NCI-H82 treated with DMSO at 0.1 percent for 48 hours (cell line): Measurements from ENCODE around the gene HIBADH.
"Not testable (repeated sequence)": the region's sequence is repeated elsewhere in the genome, so short reads cannot be mapped to it uniquely, and the experiment has no call there.

Source experiments
- DNase-seq: peaks from one replicate; lab custom pipeline; 2025; ENCODE audit not compliant: unreplicated experiment; lab: John Stamatoyannopoulos, UW

The HIBADH gene

DNA sequence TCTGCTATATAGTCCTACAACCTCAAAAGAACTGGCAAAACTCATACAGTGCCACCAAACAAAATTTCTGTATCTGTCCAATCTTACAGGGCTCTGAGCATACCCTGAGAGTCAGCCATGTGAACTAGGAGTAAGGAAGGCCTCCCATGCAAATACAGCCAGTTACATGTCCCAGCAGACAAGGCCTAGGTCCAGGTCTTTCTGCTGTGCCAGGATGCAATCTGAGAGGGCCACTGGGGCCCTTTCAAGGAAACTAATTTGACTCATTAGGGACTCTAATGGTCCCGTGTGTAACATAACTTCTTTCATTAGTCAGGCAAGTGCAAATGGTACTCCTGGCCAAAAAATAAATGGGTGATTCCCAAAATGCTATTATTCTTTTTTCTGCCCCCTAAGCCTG, 17.9 kb upstream of the HIBADH start:
- no peak for DNase-seq

GRCh38 chr7:27678617-27679260, 16.1 kb upstream of the HIBADH start:
- DNase-seq, result no peak

- DNase-seq, result no peak
These were observed 15.4 kb upstream of the HIBADH start for GRCh38 chr7:27677912-27678612.

DNA sequence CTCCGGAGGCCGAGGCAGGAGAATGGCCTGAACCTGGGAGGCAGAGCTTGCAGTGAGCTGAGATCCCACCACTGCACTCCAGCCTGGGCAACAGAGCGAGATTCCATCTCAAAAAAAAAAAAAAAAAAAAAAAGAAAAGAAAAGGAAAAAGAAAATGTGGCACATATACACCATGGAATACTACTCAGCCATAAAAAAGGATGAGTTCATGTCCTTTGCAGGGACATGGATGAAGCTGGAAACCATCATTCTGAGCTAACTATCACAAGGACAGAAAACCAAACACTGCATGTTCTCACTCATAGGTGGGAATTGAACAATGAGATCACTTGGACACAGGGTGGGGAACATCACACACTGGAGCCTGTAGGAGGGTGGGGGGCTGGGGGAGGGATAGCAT, 11.4 kb upstream of the HIBADH start:
- not testable (repeated sequence) for DNase-seq

DNA sequence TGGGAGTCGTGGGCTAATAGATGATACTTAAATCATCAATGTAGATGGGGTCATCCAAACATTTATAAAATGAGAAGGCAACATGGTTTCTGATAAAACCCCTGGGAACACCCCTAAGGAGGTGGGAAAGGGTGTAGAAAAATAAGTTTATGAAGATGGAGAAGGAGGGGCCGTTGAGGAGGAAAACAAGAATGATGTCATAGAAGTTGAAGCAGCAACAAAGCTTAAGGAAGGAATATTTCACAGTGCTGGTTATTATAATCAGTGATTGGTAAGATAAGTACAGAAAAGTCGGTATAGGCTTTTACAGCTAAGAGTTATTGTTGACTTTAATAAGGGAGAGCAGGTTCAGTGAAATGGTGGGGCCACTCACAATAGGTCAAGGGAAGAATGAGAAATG, 9.0 kb upstream of the HIBADH start:
- DNase-seq, result no peak

GRCh38 chr7:27670676-27671075, 8.0 kb upstream of the HIBADH start:
- no peak for DNase-seq

DNA sequence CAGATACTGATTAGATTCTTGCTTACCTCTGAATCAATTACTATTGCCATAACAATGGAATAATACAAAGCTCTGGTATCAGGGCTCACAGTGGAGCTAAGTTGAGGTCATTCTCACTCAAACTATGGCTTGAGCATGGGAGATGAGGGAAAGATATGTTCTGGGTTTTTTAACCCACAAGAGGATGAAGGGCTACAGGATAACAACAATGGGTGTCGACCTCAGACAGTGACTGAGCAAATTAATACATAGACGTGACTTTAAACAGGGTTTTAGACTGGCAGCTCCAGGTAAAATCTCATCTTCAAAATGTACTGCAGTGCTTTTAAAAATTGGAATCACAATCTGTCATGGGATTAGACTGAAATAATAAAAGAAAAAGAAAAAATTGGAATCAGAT, 7.5 kb upstream of the HIBADH start:
- no peak for DNase-seq

- DNase-seq, result no peak
These were observed 2.8 kb upstream of the HIBADH start for GRCh38 chr7:27665531-27665930.

DNA sequence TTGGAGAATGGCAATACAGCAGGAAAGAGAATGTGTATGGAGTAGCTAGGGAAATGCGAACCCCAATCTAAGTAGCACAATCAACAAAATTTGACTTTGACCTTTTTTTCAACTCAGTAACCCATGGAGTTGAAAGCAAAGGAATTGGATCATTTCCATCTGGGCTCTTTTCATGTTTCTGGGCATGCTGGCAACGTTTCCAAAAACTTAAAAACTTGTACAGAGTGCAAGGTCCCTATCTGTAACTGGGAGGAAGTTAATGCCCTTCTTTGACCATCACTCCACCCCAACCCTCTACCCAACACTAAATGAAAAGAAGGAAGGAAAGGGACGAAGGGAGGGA, 1.3 kb upstream of the HIBADH start:
- DNase-seq, result no peak

DNA sequence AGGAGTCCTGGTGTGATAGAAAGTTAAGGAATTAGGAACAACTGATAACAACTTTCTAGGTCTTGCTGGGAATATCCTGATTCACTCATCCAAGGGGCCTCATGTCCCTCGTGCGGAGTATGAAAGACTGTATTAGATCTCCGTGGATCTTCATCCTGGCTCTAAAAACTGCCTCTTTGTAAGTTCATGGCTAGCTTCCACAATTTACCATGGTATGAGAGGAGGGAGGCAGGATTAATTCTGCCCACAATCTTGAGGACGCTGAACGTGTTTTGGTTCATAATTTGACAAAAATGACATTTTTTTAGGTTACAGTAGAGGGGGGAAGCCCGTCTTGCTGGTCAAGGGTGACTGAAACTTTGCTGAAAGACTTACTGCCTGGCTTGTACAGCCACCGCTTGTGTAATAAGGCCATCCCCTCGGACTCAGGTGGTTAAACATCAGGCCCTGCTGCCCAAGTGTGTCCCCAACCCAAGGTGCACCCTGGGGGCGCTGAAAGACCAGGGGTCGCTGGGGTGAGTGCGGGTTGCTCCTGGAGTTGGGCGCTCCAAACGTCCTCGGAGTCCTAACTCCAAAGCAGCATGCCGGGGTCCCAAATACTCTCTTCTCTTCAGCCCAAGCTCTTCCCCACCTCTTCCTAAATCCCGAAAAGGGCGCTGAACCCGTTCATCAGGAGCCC, 733 bp downstream of the HIBADH start:
- peak; percentile 15 for DNase-seq

GRCh38 chr7:27656724-27657123, 6.0 kb downstream of the HIBADH start:
- DNase-seq, result no peak

DNA sequence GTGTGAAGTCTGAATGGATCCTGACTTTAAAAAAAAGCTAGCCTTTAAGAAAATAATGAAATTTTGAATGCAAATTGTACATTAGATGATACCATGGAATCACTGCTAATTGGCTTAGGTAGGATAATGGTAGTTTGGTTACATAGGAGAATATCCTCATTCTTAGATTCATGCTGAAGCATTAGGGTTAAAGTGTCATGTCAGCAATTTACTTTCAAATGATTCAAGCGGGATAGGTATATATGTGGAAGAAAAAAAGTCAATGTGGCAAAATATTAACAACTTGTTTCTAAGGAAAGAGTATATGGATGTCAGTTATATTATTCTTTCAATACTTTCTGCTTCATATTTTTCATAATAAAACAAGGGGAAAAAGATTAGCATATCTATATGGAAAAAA, 7.5 kb downstream of the HIBADH start:
- DNase-seq, result no peak

- DNase-seq, result peak; percentile 90
These were observed 10.2 kb downstream of the HIBADH start for GRCh38 chr7:27652518-27652917.

DNA sequence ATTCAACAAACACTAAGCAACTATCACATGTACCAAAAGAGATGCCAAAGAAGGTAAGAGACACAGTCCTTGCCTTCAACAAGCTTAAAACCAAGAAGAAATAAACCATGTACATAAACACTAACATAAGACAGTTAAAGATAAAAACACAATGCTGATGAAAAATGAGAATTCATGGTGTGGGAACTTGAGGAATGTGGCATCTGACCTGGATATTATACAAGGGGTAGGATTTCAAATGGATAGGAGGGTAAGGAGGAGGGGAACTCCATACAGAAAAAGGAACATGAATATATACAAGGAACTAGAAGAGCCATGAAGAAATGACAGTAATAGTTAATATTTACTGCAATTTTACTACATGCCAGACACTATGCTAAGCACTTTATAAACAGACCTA, 11.0 kb downstream of the HIBADH start:
- no peak for DNase-seq

DNA sequence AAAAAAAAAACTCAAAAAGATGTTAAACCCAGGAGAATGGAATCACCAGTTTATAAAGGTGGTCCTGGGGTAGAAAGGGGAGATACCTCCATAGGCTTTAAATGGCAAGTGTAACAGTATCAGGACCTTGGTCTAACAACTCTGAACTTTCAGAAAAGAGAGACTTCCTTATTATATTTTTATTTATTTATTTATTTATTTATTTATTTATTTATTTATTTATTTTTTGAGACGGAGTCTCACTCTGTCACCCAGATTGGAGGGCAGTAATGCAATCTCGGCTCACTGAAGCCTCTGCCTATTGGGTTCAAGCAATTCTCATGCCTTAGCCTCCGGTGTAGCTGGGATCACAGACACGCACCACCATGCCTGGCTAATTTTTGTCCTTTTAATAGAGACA, 12.4 kb downstream of the HIBADH start:
- DNase-seq, result no peak

DNA sequence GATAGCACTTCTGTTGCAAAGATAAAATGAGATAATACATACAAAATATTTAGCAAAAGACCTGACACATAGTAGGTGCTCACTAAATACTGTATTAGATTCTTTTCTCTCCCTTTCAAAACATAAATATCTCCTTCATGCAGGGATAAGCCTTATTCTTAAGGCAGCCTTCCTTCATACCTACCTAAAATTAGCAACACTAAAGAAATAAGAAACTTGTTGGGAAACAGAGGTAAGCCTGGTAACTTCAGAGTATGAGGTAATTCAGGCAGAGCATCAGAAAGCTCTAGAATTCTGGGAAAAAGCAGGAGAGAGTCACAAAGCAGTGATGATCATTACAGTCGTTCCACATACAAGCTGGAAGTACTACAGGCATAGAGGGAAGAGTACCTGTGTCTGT, 15.2 kb downstream of the HIBADH start:
- no peak for DNase-seq

DNA sequence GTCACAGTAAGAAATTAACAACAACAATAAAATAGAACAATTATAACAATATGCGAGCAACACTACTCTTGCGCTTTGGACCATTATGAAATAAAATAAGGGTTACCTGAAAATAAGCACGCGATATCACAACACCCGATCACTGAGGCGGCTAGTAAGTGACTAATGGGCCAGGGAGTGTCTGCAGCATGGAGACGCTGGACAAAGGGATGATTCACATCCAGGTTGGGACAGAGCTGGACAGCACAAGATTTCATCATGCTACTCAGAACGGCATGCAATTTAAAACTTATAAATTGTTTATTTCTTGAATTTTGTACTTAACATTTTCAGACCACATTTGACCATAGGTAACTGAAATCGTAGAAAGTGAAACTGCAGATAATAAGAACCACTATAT, 15.6 kb downstream of the HIBADH start:
- DNase-seq, result no peak

GRCh38 chr7:27642271-27642670, 20.4 kb downstream of the HIBADH start:
- DNase-seq, result no peak

GRCh38 chr7:27641581-27642230, 21.0 kb downstream of the HIBADH start:
- DNase-seq, result no peak

DNA sequence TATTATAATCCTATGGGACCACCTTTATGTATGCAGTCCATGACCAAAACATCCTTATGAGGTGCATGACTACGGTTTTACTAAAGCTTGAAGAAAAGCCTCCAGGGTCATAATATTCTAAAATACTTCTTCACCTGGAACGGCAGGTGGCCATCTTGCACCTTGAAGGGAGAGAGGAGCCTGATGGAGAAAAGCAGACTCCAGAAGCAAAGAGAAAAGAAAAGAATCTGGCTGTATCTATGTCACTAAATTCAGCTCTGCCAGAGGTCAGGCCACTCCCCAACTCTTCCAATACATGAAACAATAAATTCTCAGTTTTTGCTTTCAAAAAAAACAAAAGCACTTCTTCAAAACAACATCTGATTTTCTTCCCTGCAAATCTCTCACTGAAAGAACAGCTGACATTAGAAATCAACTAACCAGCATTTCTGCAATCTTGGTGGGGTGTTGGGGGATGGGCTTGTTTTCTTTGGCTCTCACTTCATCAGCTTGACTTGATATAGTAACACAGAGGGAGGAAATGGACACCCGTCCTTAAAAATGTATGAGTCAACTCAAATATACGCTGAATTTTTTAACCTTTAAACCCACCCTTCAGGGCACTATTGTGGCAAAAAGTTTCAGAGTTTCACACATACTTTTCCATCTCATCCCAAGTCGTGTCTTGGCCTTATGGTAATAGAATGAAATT, 21.7 kb downstream of the HIBADH start:
- no peak for DNase-seq

- DNase-seq, result no peak
These were observed 22.8 kb downstream of the HIBADH start for GRCh38 chr7:27639851-27640250.
